ENCODE measurements around the gene FER.

DNA sequence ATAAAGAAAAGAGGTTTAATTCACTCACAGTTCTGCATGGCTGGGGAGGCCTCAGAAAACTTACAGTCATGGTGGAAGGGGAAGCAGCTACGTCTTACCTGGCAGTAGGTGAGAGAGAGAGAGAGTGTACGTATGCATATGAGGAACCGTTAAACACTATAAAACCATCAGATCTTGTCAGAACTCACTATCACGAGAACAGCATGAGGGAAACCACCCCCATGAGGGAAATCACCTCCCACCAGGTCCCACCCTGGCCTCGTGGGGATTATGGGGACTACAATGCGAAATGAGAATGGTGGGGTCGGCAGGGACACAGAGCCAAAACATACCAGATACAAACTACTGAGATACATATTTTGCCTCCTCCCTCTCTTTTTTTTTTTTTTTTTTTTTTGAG lies 10.8 kb upstream of the FER start:
- TF ChIP-seq, protein P1, sequence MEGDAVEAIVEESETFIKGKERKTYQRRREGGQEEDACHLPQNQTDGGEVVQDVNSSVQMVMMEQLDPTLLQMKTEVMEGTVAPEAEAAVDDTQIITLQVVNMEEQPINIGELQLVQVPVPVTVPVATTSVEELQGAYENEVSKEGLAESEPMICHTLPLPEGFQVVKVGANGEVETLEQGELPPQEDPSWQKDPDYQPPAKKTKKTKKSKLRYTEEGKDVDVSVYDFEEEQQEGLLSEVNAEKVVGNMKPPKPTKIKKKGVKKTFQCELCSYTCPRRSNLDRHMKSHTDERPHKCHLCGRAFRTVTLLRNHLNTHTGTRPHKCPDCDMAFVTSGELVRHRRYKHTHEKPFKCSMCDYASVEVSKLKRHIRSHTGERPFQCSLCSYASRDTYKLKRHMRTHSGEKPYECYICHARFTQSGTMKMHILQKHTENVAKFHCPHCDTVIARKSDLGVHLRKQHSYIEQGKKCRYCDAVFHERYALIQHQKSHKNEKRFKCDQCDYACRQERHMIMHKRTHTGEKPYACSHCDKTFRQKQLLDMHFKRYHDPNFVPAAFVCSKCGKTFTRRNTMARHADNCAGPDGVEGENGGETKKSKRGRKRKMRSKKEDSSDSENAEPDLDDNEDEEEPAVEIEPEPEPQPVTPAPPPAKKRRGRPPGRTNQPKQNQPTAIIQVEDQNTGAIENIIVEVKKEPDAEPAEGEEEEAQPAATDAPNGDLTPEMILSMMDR (IDR thresholded peaks at IDR 0.05; ENCODE audit: poor library complexity) = no peak
- no peak for TF ChIP-seq EZH2phosphoT487 (IDR thresholded peaks at IDR 0.05; ENCODE audit: low read depth, severe bottlenecking, unreplicated experiment)
